GM12891 (cell line): ENCODE data around the gene USP12.
"Not testable (repeated sequence)": the region's sequence is repeated elsewhere in the genome, so short reads cannot be mapped to it uniquely, and the experiment has no call there.

ENCODE experiments used
- DNase-seq: peaks from one replicate; pipeline ENCODE4 v3.0.0; 2011; ENCODE audit warnings: low spot score; ENCODE audit not compliant: insufficient read length
- FAIRE-seq: peaks from 2 replicates; lab custom pipeline; 2011; peaks lifted over from hg19 to GRCh38; lab: Jason Lieb, UNC
- PAX5 ChIP-seq: IDR thresholded peaks from 2 replicates; pipeline ENCODE4 v1.6.1; 2011; ENCODE audit warnings: low read length, moderate library complexity, mild to moderate bottlenecking; ENCODE audit not compliant: insufficient read depth, severe bottlenecking
- POLR2A ChIP-seq: IDR thresholded peaks from 2 replicates; pipeline ENCODE4 v1.6.1; 2011; ENCODE audit warnings: low read depth, low read length, control low read depth
- POLR2AphosphoS5 ChIP-seq: IDR thresholded peaks from 2 replicates; pipeline ENCODE4 v1.6.1; 2011; ENCODE audit warnings: low read depth, low read length, control low read depth
- POU2F2 ChIP-seq: IDR thresholded peaks from 2 replicates; pipeline ENCODE4 v1.6.1; 2011; ENCODE audit warnings: low read depth, mild to moderate bottlenecking, control low read depth, low read length, moderate library complexity
- SPI1 ChIP-seq: IDR thresholded peaks from 2 replicates; pipeline ENCODE4 v1.6.1; 2011; ENCODE audit warnings: low read depth, low read length, control low read depth
- TAF1 ChIP-seq: IDR thresholded peaks from 2 replicates; pipeline ENCODE4 v1.6.1; 2011; ENCODE audit warnings: low read depth, low read length, control low read depth

The USP12 gene

GRCh38 chr13:27124571-27124970 is 47.0 kb downstream of the USP12 start:
- no peak for FAIRE-seq
- TF ChIP-seq TAF1, result no peak
- no peak for TF ChIP-seq POU2F2
- TF ChIP-seq POLR2AphosphoS5, result no peak
- TF ChIP-seq POLR2A, result no peak
- no peak for TF ChIP-seq PAX5
- no peak for TF ChIP-seq SPI1
- DNase-seq, result no peak

GRCh38 chr13:27123445-27123844 is 48.2 kb downstream of the USP12 start:
- DNase-seq, FAIRE-seq: not testable (repeated sequence)

GRCh38 chr13:27122036-27122435 is 49.6 kb downstream of the USP12 start:
- TF ChIP-seq POU2F2 (no peak), TAF1 (no peak), SPI1 (no peak), PAX5 (no peak), POLR2AphosphoS5 (no peak), POLR2A (no peak)
- FAIRE-seq (no peak), DNase-seq (no peak)

- no peak for TF ChIP-seq POU2F2
- TF ChIP-seq SPI1, result no peak
- no peak for TF ChIP-seq POLR2A
- TF ChIP-seq PAX5, result no peak
- no peak for TF ChIP-seq TAF1
- DNase-seq, result no peak
- FAIRE-seq, result no peak
Measured at GRCh38 chr13:27120811-27121210, 50.8 kb downstream of the USP12 start.

GRCh38 chr13:27120011-27120410 is 51.6 kb downstream of the USP12 start:
- no peak for TF ChIP-seq SPI1
- no peak for TF ChIP-seq TAF1
- TF ChIP-seq POLR2A, result no peak
- TF ChIP-seq POU2F2, result no peak
- no peak for TF ChIP-seq POLR2AphosphoS5
- TF ChIP-seq PAX5, result no peak
- DNase-seq (no peak), FAIRE-seq (no peak)

- FAIRE-seq (peak; percentile 62), DNase-seq (no peak)
- TF ChIP-seq POLR2AphosphoS5 (no peak), POU2F2 (no peak), POLR2A (no peak), TAF1 (no peak)
Measured at GRCh38 chr13:27118428-27119054, 53.1 kb downstream of the USP12 start.

GRCh38 chr13:27117952-27118351 is 53.7 kb downstream of the USP12 start:
- DNase-seq (no peak), FAIRE-seq (no peak)
- TF ChIP-seq POLR2AphosphoS5, result no peak
- TF ChIP-seq SPI1, result no peak
- no peak for TF ChIP-seq PAX5
- no peak for TF ChIP-seq POLR2A
- TF ChIP-seq POU2F2, result no peak
- TF ChIP-seq TAF1, result no peak

GRCh38 chr13:27117158-27117557 is 54.5 kb downstream of the USP12 start:
- TF ChIP-seq POLR2A (no peak), TAF1 (no peak)
- FAIRE-seq (peak; percentile 16), DNase-seq (no peak)

GRCh38 chr13:27113436-27113835 is 58.2 kb downstream of the USP12 start:
- DNase-seq, result no peak
- FAIRE-seq, result peak; percentile 87
- TF ChIP-seq SPI1 (no peak), PAX5 (no peak), POLR2AphosphoS5 (no peak), TAF1 (no peak), POLR2A (no peak)

- DNase-seq, result no peak
- no peak for TF ChIP-seq PAX5
- TF ChIP-seq POU2F2, result no peak
- no peak for TF ChIP-seq POLR2A
- no peak for TF ChIP-seq TAF1
- no peak for TF ChIP-seq POLR2AphosphoS5
- no peak for TF ChIP-seq SPI1
- no peak for FAIRE-seq
Measured at GRCh38 chr13:27112006-27112405, 59.6 kb downstream of the USP12 start.
